ENCODE results near the gene DNM3. TPM values are rescaled to one million over a fixed set of nuclear protein-coding genes. Genes with fewer than 3 reads are reported as not detected.

The DNM3 gene
- total RNA-seq, 1 experiment from 2014 or later: 0.11 TPM

DNA sequence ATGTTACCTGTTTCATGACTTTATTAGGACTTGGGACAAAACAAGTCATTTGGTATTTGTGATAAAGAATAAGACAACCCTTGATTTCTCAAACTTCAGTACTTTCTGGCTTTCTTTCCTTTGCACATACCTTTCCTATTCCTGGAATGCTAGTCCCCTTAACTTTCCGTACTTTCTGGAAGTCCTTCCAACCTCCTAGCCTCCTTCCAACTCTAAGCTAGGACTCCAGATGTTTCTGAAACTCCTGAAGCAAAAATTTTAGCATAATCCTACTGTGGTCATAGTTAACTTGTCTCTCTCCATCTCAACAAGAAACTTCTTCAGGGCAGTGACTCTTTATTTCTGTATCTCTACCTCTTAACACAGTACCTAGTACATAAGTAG, 559.4 kb downstream of the DNM3 start:
- intact Hi-C loops (cut with micrococcal nuclease; ENCODE audit: unreplicated experiment): no loop called here
- no TSS peak for BruUV-seq (replicated peaks)
- Mint-ChIP-seq H3K9me3 (ENCODE audit: unreplicated experiment) (no peaks in the 10 kb centered on the region), H3K4me3 (ENCODE audit: unreplicated experiment) (no peak overlapping the region), H3K27ac (ENCODE audit: unreplicated experiment) (peak overlapping the region; percentile 20), H3K27me3 (ENCODE audit: insufficient read depth, unreplicated experiment) (no peaks in the 10 kb centered on the region), H3K4me1 (ENCODE audit: low read depth, unreplicated experiment) (peaks cover 20% of the 10 kb centered on the region), H3K36me3 (ENCODE audit: insufficient read depth, unreplicated experiment) (no peaks in the 10 kb centered on the region)
- no peak for DNase-seq
- Histone ChIP-seq H3K36me3 (ENCODE audit: control insufficient read depth, insufficient read depth, low read length) (no peaks in the 10 kb centered on the region), H3K4me1 (peaks cover 15% of the 10 kb centered on the region), H3K27me3 (replicated peaks; ENCODE audit: control insufficient read depth, insufficient read depth, low read length) (no peaks in the 10 kb centered on the region), H3K9me3 (no peaks in the 10 kb centered on the region), H3K4me3 (ENCODE audit: low read depth, low read length) (no peak overlapping the region)
- CTCF ChIA-PET: no interaction called here
- TF ChIP-seq, protein P1, sequence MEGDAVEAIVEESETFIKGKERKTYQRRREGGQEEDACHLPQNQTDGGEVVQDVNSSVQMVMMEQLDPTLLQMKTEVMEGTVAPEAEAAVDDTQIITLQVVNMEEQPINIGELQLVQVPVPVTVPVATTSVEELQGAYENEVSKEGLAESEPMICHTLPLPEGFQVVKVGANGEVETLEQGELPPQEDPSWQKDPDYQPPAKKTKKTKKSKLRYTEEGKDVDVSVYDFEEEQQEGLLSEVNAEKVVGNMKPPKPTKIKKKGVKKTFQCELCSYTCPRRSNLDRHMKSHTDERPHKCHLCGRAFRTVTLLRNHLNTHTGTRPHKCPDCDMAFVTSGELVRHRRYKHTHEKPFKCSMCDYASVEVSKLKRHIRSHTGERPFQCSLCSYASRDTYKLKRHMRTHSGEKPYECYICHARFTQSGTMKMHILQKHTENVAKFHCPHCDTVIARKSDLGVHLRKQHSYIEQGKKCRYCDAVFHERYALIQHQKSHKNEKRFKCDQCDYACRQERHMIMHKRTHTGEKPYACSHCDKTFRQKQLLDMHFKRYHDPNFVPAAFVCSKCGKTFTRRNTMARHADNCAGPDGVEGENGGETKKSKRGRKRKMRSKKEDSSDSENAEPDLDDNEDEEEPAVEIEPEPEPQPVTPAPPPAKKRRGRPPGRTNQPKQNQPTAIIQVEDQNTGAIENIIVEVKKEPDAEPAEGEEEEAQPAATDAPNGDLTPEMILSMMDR (IDR thresholded peaks at IDR 0.05; ENCODE audit: insufficient read depth in 1 of 2, low read depth in 1 of 2, low read length in 1 of 2, severe bottlenecking in 1 of 2, unreplicated experiment in 1 of 2): no peak
- POLR2A ChIA-PET: no interaction called here

DNA sequence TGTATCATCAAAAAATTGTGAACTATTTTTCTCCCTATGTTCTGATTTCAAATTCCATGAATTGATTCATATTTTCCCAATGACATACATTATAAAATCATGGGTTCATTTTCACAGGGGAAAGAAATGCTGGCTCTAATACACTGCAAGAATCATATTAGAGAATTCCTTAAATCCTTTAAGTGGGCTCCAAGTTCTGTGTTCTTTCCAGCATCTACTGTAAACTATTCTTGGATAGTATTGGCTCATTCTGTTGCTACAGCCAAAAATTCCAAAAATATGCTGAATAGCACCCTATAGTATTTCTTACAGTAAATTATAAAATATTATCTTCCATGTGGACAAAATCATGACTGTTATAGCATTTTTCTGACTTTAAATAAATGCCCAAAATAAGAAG, 560.2 kb downstream of the DNM3 start:
- H3K4me1 ChIP-seq: peaks cover 15% of the 10 kb centered on the region
- intact Hi-C loops (cut with micrococcal nuclease; ENCODE audit: unreplicated experiment): no loop called here
- H3K9me3 Mint-ChIP-seq (ENCODE audit: unreplicated experiment): no peaks in the 10 kb centered on the region
- no peaks in the 10 kb centered on the region for H3K36me3 ChIP-seq (ENCODE audit: control insufficient read depth, insufficient read depth, low read length)
- ChIA-PET POLR2A (no interaction called here), CTCF (no interaction called here)
- TF ChIP-seq, protein P1 (IDR thresholded peaks at IDR 0.05; ENCODE audit: insufficient read depth in 1 of 2, low read depth in 1 of 2, low read length in 1 of 2, severe bottlenecking in 1 of 2, unreplicated experiment in 1 of 2): no peak
- H3K36me3 Mint-ChIP-seq (ENCODE audit: insufficient read depth, unreplicated experiment): no peaks in the 10 kb centered on the region
- peaks cover 20% of the 10 kb centered on the region for H3K4me1 Mint-ChIP-seq (ENCODE audit: low read depth, unreplicated experiment)
- H3K27me3 Mint-ChIP-seq (ENCODE audit: insufficient read depth, unreplicated experiment): no peaks in the 10 kb centered on the region
- no TSS peak for BruUV-seq (replicated peaks)
- H3K27me3 ChIP-seq (replicated peaks; ENCODE audit: control insufficient read depth, insufficient read depth, low read length): no peaks in the 10 kb centered on the region
- no peak overlapping the region for H3K27ac Mint-ChIP-seq (ENCODE audit: unreplicated experiment)
- no peak overlapping the region for H3K4me3 ChIP-seq (ENCODE audit: low read depth, low read length)
- no peak overlapping the region for H3K4me3 Mint-ChIP-seq (ENCODE audit: unreplicated experiment)
- no peaks in the 10 kb centered on the region for H3K9me3 ChIP-seq
- DNase-seq: no peak

DNA sequence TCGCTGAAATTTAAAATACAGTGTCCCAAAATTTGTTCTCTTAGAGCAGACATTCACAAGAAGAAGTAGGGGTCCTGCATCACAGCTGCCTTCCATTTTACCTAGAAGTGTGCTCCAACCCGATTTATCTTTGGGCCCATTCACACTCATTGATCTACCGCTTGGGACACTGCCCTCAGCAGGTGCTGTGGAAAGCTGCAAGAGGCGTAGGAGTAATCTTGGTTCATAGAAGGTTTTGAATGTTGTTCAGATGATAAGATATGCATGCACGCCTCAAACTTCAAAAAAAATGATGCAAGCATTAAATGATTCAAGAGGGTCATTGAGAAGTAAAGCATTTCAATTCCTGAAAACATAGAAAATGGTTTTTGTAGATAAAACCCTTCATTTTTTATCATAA, 560.6 kb downstream of the DNM3 start:
- Mint-ChIP-seq H3K27ac (ENCODE audit: unreplicated experiment) (no peak overlapping the region), H3K9me3 (ENCODE audit: unreplicated experiment) (no peaks in the 10 kb centered on the region), H3K4me3 (ENCODE audit: unreplicated experiment) (no peak overlapping the region), H3K27me3 (ENCODE audit: insufficient read depth, unreplicated experiment) (no peaks in the 10 kb centered on the region), H3K4me1 (ENCODE audit: low read depth, unreplicated experiment) (peaks cover 20% of the 10 kb centered on the region), H3K36me3 (ENCODE audit: insufficient read depth, unreplicated experiment) (no peaks in the 10 kb centered on the region)
- no TSS peak for BruUV-seq (replicated peaks)
- no peaks in the 10 kb centered on the region for H3K27me3 ChIP-seq (replicated peaks; ENCODE audit: control insufficient read depth, insufficient read depth, low read length)
- H3K4me1 ChIP-seq: peaks cover 15% of the 10 kb centered on the region
- intact Hi-C loops (cut with micrococcal nuclease; ENCODE audit: unreplicated experiment): no loop called here
- no peak for DNase-seq
- H3K4me3 ChIP-seq (ENCODE audit: low read depth, low read length): no peak overlapping the region
- POLR2A ChIA-PET: no interaction called here
- H3K9me3 ChIP-seq: no peaks in the 10 kb centered on the region
- CTCF ChIA-PET: no interaction called here
- H3K36me3 ChIP-seq (ENCODE audit: control insufficient read depth, insufficient read depth, low read length): no peaks in the 10 kb centered on the region
- TF ChIP-seq, protein P1 (IDR thresholded peaks at IDR 0.05; ENCODE audit: insufficient read depth in 1 of 2, low read depth in 1 of 2, low read length in 1 of 2, severe bottlenecking in 1 of 2, unreplicated experiment in 1 of 2): peak; percentile 37 to 47

Data from Caco-2 (cell line).